GM19467 (cell line): ENCODE measurements around the gene FITM1.

Experiments
- ATAC-seq: cut with Tn5 transposase; IDR thresholded peaks from one replicate; pipeline ENCODE4 v1.9.1; 2021; ENCODE audit warnings: mild to moderate bottlenecking, moderate library complexity; ENCODE audit not compliant: unreplicated experiment

The FITM1 gene

DNA sequence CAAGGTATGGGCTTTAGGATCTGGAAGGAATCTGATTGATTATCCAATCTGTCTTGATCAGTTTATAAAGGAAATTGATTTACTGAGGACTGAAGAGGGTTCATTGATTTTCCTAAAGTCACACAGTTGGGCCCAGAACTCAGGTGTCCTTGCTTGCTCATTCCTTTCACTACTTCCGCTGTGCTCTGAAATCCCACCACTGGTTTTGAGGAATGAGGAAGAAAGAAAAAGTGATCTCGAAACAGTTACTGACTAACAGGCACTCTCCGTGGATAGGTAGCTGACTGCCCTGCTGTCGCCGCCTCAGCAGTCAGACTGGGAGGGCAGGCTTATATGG is at the start of gene FITM1:
FITM1 (plus strand) TSS at position 280 of the 337 bp plus-strand sequence. CDS start 905 bp downstream, outside the sequence.
- ATAC-seq, result no peak

DNA sequence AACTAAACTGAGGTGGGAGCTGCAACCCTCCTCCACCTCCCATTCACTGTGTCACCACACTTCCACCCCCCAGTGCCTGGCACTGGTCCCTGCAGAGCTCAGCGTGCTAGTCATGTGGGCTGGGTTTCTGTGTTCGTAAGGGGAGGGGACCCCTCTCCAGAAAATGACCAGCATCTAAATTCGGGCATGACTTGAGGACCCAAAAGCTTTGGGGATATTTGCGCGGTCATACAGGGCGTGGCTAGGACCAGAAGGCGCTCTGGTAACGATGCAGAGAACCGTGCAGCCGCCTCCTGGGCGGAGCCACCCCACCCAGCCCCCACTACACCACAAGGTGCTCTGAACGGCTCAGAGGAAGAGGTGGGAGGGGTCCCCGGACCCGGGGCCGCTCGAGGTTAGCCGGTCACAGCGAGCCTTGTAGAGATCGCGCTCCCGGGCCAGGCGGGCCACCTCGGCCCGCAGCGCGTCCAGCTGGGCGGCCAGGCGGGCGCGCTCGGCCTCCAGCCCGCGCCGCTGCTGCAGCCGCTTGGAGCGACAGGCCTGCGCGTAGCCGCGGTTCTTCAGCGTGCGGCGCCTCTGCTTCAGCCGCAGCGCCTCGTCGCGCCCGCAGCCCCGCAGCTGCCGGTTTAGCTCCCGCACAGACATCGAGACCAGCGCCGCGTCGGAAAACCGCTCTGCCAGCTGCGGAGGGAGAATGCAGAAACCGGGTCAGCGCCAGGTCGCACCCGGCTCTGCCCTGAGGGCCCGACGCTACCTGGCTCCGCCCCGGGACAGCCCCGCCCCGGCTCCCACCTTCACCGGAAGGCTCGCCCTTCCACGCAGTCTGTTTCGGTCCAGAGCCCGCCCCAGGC is 49.3 kb upstream of the FITM1 start:
- peak; percentile 87 for ATAC-seq

DNA sequence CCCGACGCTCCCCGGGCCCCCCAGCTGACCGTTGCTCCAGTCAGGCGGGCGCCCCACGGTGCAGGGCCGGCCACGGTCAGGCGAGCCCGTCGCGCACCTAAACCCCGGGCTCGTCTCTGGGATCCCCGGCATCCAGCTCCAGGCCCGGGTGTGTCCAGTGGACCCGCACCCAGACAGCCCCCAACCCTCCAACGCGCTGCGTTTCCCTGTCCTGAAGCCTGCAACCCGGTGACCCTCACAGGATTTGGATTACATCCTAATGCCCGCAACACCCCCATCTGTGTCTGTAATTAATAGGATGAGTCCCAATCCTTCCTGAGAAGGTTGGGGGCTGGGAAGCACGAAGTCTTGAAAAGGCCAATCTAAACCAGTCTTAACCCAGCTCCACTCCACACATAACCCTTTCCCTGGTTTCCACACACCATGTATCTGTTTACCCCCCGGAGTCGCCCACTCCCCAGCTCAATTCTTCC is 48.7 kb upstream of the FITM1 start:
- no peak for ATAC-seq

DNA sequence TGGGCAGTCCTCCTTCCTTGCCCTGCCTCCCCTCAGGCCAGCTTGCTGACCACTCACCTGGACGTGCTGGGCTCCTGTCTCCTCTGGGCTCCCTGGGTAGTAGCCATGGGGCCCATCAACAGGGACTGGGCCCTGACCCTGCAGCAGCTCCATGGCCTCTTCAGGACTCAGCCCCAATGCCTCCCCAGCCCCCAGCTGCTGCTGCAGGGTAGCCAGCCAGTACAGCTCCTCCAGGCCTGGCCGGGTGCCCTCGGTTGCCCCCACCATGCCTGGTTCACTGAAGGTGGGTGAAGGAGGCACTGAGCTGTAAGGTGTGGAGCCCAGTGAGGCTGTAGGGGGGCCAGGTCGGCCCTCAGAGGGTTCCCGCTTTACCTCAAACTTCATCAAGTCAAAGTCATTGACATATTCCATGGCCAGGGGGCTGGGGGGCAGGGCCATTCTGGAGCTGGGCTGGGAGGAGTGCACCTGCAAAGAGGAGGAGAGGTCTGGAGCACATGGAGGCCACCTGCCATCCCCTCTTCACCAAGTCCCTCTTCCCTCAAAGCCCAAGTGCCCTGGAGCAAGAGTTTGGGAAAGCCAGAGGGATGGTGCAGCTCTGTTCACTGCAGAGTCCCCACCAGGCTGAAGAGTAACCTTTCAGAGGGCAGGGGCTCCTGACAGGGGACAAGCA is 47.9 kb upstream of the FITM1 start:
- no peak for ATAC-seq

DNA sequence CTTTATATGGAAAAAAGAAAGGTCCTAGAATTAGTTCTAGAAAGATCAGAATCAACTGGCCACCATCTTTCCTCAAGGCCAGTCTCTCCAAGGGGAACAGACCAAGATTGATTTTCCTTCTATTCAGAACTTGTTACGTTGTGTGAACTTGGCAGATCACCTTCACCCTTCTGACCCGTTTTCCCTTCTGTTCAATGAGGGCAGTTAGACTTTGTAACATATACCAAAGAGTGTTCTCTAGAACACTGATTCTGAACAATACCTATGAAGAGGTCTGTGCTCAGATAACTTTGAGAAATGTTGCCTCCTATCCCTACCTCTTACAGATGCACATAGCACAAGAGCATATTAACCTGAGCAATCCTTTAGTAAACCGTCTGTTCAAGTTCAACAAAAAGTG is 47.0 kb upstream of the FITM1 start:
- no peak for ATAC-seq

- ATAC-seq, result no peak
Measured at GRCh38 chr14:24084440-24084839, 46.0 kb upstream of the FITM1 start.

GRCh38 chr14:24085215-24085614 is 45.2 kb upstream of the FITM1 start:
- ATAC-seq, result no peak

- no peak for ATAC-seq
Measured at GRCh38 chr14:24086193-24086955, 44.1 kb upstream of the FITM1 start.

GRCh38 chr14:24087004-24087403 is 43.5 kb upstream of the FITM1 start:
- ATAC-seq, result no peak

- no peak for ATAC-seq
Measured at GRCh38 chr14:24088095-24088494, 42.4 kb upstream of the FITM1 start.

DNA sequence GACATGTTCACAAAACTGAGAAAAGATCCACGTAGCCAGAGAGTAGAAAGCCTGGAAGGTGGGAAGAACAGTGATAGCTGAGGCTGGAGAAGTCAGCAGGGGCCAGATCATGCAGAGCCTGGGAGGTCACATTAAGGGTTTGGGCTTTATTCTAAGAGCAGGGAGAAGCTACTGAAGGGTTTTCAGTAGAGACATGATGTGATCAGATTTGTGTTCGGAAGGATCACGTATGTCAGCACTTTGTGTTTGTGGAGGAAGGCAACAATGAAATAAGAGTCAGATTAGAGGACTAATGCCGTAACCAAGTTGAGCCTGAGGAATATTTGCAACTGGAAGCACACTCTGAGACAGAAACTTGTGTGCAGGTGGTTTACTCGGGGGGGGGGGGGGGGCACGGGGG is 40.6 kb upstream of the FITM1 start:
- ATAC-seq, result no peak

GRCh38 chr14:24092110-24092504 is 38.4 kb upstream of the FITM1 start:
- ATAC-seq, result no peak

- ATAC-seq, result no peak
Measured at GRCh38 chr14:24092505-24093206, 37.8 kb upstream of the FITM1 start.

DNA sequence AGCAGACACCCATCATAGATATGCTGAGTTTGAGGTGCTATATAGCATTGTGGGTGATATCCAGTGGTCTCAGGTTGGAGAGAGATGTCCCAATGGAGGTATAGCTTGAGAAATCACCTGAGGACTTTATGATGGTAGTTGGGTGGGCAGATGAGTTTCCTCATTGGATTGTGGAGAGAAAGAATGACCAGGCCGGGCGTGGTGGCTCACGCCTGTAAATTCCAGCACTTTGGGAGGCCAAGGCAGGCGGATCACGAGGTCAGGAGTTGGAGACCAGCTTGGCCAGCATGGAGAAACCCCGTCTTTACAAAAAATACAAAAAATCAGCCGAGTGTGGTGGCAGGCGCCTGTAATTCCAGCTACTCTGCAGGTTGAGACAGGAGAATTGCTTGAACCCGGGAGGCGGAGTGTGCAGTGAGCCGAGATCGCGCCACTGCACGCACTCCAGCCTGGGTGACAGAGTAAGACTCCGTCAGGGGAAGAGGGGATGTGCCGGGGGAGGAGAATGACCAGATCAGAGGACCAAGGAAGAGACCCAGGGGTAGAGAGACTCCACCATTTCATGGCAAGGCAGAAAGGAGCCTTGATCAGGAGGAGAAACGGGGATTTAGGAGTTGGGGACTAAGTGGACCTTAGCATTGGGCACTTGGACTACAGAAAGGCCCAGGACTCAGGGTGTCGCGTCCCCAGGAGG is 37.1 kb upstream of the FITM1 start:
- no peak for ATAC-seq

DNA sequence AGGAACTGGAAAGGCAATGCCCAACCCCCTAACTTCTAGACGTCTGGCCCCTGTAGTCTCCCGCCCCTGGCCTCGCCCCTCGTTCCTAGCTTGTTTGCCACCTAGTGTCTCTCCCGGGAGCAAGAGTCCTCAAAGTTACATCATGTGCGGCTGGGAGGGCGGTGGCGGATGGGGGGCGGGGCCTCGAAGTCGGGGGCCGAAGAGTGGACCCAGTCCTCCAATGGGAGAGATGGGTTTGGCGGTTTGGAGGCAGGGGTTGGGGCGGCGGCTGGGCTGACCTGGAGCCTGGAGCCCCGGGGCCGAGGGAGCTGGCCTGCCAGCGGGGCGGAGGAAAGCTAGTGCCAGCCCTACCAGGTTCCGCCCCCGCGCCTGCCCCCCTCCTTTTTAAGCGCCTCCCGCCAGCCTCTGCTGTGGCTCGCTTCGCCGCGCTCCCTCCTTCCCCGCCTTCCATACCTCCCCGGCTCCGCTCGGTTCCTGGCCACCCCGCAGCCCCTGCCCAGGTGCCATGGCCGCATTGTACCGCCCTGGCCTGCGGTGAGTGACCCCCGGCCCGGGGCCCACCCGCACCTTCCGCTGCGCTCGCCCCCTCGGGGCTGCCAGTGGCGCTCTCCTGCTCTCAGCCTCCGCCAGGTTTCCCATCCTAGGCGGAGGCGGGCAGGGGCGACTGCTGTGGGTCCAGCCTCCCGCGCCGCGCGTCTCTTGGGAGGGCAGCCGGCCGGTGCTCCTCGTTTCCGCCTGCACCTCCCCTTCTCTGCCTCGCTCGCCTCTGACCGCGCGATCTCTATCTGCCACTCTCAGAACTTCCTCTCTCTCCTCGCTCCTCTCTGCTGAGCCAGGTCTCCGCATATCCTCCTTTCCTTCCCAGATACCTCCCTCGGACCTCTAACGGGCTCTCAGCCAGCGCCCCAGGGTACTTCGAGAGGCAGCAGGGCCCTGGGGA is 36.3 kb upstream of the FITM1 start, which contains the start of gene PCK2:
PCK2 (plus strand) TSS at position 411 of the 940 bp plus-strand sequence; CDS start at position 506, 95 bp downstream.
- peak; percentile 39 for ATAC-seq

- ATAC-seq, result no peak
Measured at GRCh38 chr14:24094841-24095270, 35.6 kb upstream of the FITM1 start.

DNA sequence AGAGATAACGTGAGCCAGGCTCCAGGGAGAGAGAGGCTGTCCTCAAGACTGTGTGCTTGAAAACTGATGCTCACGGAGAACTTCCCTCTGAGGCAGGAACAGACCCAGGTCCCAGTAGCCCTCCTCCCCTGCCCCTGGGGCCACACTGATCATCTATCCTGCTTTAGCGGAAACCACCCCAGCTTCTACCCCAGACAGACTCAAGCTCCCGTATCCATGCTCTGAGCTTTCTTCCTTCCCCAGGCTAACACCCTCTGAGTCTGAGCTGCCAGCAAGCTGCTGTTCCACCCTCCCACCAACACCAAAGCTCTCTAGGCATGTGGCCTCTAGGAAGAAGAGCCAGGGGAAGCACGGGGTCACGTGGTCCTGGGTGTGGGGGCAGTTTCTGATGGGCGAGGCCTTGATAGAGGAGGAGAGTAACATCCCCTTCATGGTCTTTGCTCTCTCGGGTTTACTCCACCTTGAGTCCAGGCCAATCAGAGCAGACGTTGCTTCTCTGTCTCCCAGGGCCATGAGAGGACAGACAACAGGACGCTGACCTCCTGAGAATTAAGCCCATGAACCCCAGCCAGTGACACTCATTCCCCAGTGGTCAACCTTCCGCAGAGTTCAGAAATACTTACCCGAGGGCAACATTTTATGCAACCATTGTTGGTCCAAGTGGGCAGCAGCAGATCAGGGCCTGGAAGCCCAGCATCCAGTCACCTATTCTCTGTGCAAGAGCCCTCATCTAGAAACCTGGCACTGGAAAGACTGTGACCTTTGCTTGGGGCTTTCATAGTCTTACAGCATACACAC is 35.0 kb upstream of the FITM1 start:
- peak; percentile 69 for ATAC-seq

DNA sequence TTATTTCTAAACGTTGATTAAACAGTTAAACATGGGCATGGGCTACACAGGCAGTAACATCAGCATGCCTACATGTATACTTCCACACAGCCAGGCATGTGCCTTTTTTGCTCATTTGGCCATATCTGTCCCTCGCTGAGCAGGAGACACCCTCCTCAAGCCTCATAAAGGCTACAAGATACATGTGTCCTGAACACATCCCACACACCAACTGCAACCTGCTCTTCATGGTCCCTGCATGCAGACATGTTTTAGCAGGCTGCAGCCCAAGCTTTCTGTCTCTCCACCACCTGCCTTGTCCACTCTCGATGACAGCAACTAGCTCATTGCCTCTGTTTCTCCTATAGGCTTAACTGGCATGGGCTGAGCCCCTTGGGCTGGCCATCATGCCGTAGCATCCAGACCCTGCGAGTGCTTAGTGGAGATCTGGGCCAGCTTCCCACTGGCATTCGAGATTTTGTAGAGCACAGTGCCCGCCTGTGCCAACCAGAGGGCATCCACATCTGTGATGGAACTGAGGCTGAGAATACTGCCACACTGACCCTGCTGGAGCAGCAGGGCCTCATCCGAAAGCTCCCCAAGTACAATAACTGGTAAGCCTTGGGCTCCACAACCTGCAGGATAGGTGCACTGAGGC is 33.8 kb upstream of the FITM1 start:
- ATAC-seq, result no peak
